HepG2 (cell line): Measurements from ENCODE around the gene RPTOR. TPM values are rescaled to one million over a fixed set of nuclear protein-coding genes. Genes with fewer than 3 reads are reported as not detected.

ENCODE experiments used
- ATAC-seq: fragments of 200-7000 bp; cut with Tn5 transposase; 3 replicates; pipeline ENCODE4 v1.9.1; 2020; ENCODE audit warnings: mild to moderate bottlenecking, moderate library complexity
- BruUV-seq: library from RNA; stranded (reverse); fragments of 400-500 nt; replicated peaks from 2 replicates; lab custom pipeline; 2021; lab: Mats Ljungman, UMichigan
- CTCF ChIA-PET: fragments of 300-600 bp; formaldehyde crosslinking; extraction: SDS; loops from one replicate; lab custom pipeline; 2021; ENCODE audit warnings: low total read pairs, inconsistent platforms, low intra/inter-chr PET ratio; lab: Yijun Ruan, JAX
- POLR2A ChIA-PET: fragments of 350-600 bp; sonication (Branson Sonifier 250); formaldehyde crosslinking; loops from one replicate; lab custom pipeline; 2020; ENCODE audit warnings: antibody characterized with exemption, inconsistent platforms; lab: Yijun Ruan, JAX
- DNase-seq: peaks from one replicate; pipeline ENCODE4 v3.0.0-alpha.2; 2015; ENCODE audit warnings: low spot score
- FAIRE-seq: peaks from 3 replicates; lab custom pipeline; 2011; peaks lifted over from hg19 to GRCh38; lab: Jason Lieb, UNC
- H2AFZ ChIP-seq: one replicate; pipeline ENCODE4 v1.6.1; 2011; ENCODE audit warnings: low read length, inconsistent platforms
- H3K27ac ChIP-seq: fragments of 300-600 bp; 3 replicates; pipeline ENCODE4 v1.8.0; 2011; ENCODE audit warnings: mixed run types, mild to moderate bottlenecking, mixed read lengths, low read length, inconsistent platforms; ENCODE audit not compliant: insufficient read depth; ENCODE audit errors: extremely low read length
- H3K27me3 ChIP-seq, 2 experiments: fragments of 200-600 bp in 1 of 2; 2 replicates in 1 of 2; 3 replicates in 1 of 2; pipeline versions ENCODE4 v1.6.0 to v1.8.0; 2011; ENCODE audit warnings: low read length in 2 of 2, mild to moderate bottlenecking in 2 of 2, moderate library complexity in 2 of 2, inconsistent platforms in 1 of 2; ENCODE audit not compliant: insufficient read depth in 2 of 2, control insufficient read depth in 1 of 2
- H3K36me3 ChIP-seq, 2 experiments: fragments of 200-600 bp in 1 of 2; replicated peaks in 1 of 2; 2 replicates in 1 of 2; 3 replicates in 1 of 2; pipeline versions ENCODE4 v1.5.1 to v1.8.0; 2011; ENCODE audit warnings: low read length in 2 of 2, inconsistent platforms in 1 of 2; ENCODE audit not compliant: insufficient read depth in 2 of 2, control insufficient read depth in 1 of 2
- H3K4me1 ChIP-seq: 2 replicates; pipeline ENCODE4 v1.5.1; 2012; ENCODE audit warnings: low read length, inconsistent platforms; ENCODE audit not compliant: insufficient read depth
- H3K4me2 ChIP-seq: 2 replicates; pipeline ENCODE4 v1.6.0; 2011; ENCODE audit warnings: low read depth, low read length, inconsistent platforms
- H3K4me3 ChIP-seq, 3 experiments: fragments of 200-600 bp in 1 of 3; sonication (generic), shearing (Covaris generic) in 1 of 3; replicated peaks in 1 of 3; 2 replicates each; pipeline ENCODE4 v1.5.1; 2011 to 2016; ENCODE audit warnings: low read length in 3 of 3, inconsistent platforms in 2 of 3, low read depth in 2 of 3, mild to moderate bottlenecking in 2 of 3, control low read depth in 1 of 3, mixed read lengths in 1 of 3; ENCODE audit not compliant: insufficient read depth in 1 of 3
- H3K79me2 ChIP-seq: one replicate; pipeline ENCODE4 v1.6.1; 2011; ENCODE audit warnings: low read length, inconsistent platforms; ENCODE audit not compliant: insufficient read depth
- H3K9ac ChIP-seq: 2 replicates; pipeline ENCODE4 v1.6.0; 2011; ENCODE audit warnings: mild to moderate bottlenecking, low read depth, low read length, inconsistent platforms; ENCODE audit not compliant: insufficient read depth
- H3K9me3 ChIP-seq: 2 replicates; pipeline ENCODE4 v1.5.1; 2012; ENCODE audit warnings: mild to moderate bottlenecking, low read length
- H4K20me1 ChIP-seq: 2 replicates; pipeline ENCODE4 v1.6.0; 2011; ENCODE audit warnings: inconsistent platforms, mild to moderate bottlenecking, low read length, moderate library complexity; ENCODE audit not compliant: insufficient read depth
- HNF4A ChIP-seq: sonication (generic); formaldehyde crosslinking; IDR thresholded peaks from 2 replicates; pipeline ENCODE4 v1.4.0; 2020; ENCODE audit warnings: missing genetic modification reagents
- PAF1 ChIP-seq: IDR thresholded peaks from 2 replicates; pipeline ENCODE4 v1.6.1; 2016; ENCODE audit warnings: missing genetic modification reagents, missing compliant biosample characterization
- PAWR ChIP-seq: sonication (generic); formaldehyde crosslinking; IDR thresholded peaks from 2 replicates; pipeline ENCODE4 v1.4.0; 2020; ENCODE audit warnings: missing genetic modification reagents, mild to moderate bottlenecking, borderline replicate concordance
- SALL1 ChIP-seq: sonication (generic); formaldehyde crosslinking; IDR thresholded peaks from 2 replicates; pipeline ENCODE4 v1.8.0; 2022; ENCODE audit warnings: mild to moderate bottlenecking, missing genetic modification reagents
- SNAPC2 ChIP-seq: sonication (generic); formaldehyde crosslinking; IDR thresholded peaks from 2 replicates; pipeline ENCODE4 v1.8.1; 2022; ENCODE audit warnings: mild to moderate bottlenecking, missing genetic modification reagents
- ZBTB38 ChIP-seq: sonication (generic); formaldehyde crosslinking; IDR thresholded peaks from 2 replicates; pipeline ENCODE4 v1.5.1; 2020; ENCODE audit warnings: mild to moderate bottlenecking, missing genetic modification reagents
- ZNF24 ChIP-seq: fragments of 450-650 bp; IDR thresholded peaks from 2 replicates; pipeline ENCODE4 v1.6.1; 2017; ENCODE audit warnings: antibody characterized with exemption, mild to moderate bottlenecking
- WGBS: methylation state at CpG from one replicate; pipeline ENCODE4 v1.1.6; 2017; ENCODE audit warnings: low lambda C conversion rate; 5-methylcytosine and 5-hydroxymethylcytosine counted together
- in situ Hi-C: cut with HindIII; loops from 2 replicates; pipeline ENCODE4 v1.10.0; 2017; ENCODE audit warnings: low pct_unique_long_range_greater_than_20kb; ENCODE audit not compliant: extremely low pct_ligation_motif_present
- intact Hi-C: fragments of 100-400 bp; cut with micrococcal nuclease; formaldehyde crosslinking; loops from one replicate; pipeline ENCODE4 v1.10.0; 2022; ENCODE audit not compliant: unreplicated experiment
- polyA plus RNA-seq, 8 experiments: library from polyadenylated mRNA; depleted of rRNA in 3 of 8; stranded (reverse) in 7 of 8; unstranded in 1 of 8; fragments of >200 nt; fragmentation: Illumina TruSeq in 4 of 8; extraction: Trizol in 4 of 8; gene quantifications; 2 replicates each; pipeline versions ENCODE4 v1.2.1 to v1.2.3, GENCODE V29; 2011 to 2016; ENCODE audit warnings: low read depth in 4 of 8, missing spikeins in 1 of 8, mixed read lengths in 1 of 8; ENCODE audit not compliant: insufficient read depth in 1 of 8
- total RNA-seq, 5 experiments: library from RNA; depleted of rRNA; stranded (reverse); fragments of >200 nt; fragmentation: Illumina TruSeq; extraction: Trizol; gene quantifications; 2 replicates each; pipeline ENCODE4 v1.2.3, GENCODE V29; 2016; ENCODE audit warnings: low read depth in 1 of 5
- TF ChIP-seq, protein P1 (sequence below): sonication (generic); formaldehyde crosslinking; IDR thresholded peaks from 2 replicates; pipeline ENCODE4 v1.4.0; 2020; ENCODE audit warnings: missing genetic modification reagents, mild to moderate bottlenecking, borderline replicate concordance
- TF ChIP-seq, protein P2 (sequence below): sonication (generic); formaldehyde crosslinking; IDR thresholded peaks from 2 replicates; pipeline ENCODE4 v1.4.0; 2020; ENCODE audit warnings: mild to moderate bottlenecking, missing genetic modification reagents
- TF ChIP-seq, protein P3 (sequence below): sonication (generic); formaldehyde crosslinking; IDR thresholded peaks from 2 replicates; pipeline ENCODE4 v1.5.1; 2020; ENCODE audit warnings: mild to moderate bottlenecking, missing genetic modification reagents, moderate library complexity
- TF ChIP-seq, protein P4 (sequence below): sonication (generic); formaldehyde crosslinking; IDR thresholded peaks from 2 replicates; pipeline ENCODE4 v1.8.0; 2022; ENCODE audit warnings: mild to moderate bottlenecking, missing genetic modification reagents
- TF ChIP-seq, protein P5 (sequence below): sonication (generic); formaldehyde crosslinking; IDR thresholded peaks from 2 replicates; pipeline ENCODE4 v1.5.0; 2020; ENCODE audit warnings: mild to moderate bottlenecking, missing genetic modification reagents, borderline replicate concordance

RPTOR gene
- total and polyA plus RNA-seq, 2 of the 13 experiments (the other 11 are each of a cell fraction or from before 2014, with no cell fraction given), result 6.6 to 25.3 TPM

DNA sequence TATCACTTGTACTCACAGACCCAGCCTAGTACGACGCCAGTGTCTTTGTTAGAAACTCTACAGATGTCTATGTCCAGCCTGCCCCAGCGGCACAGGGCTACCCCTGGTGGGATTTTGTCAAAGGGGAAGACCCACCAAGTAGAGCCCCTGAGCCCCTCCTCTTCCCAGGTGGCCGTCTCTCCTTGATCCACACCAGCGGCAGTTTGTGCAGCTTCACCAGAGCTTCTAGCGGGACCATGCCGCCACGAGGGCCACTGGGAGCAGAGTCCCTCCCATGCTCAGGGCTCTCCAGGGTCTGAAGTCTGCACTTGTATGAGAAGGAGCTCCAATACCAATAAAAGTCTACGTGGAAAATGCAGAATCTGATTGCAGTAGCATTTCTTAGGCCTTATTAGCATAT, 157.1 kb downstream of the RPTOR start:
- H3K4me2 ChIP-seq, result no peak overlapping the region
- no peak overlapping the region for H3K4me3 ChIP-seq
- H2AFZ ChIP-seq, result no peak overlapping the region
- no peaks in the 10 kb centered on the region for H3K9me3 ChIP-seq
- peaks cover 34% of the 10 kb centered on the region for H3K4me1 ChIP-seq
- no peak for FAIRE-seq
- 87% methylated on average over 9 of the region's 9 CpGs for WGBS
- H3K27me3 ChIP-seq, result no peaks in the 10 kb centered on the region
- DNase-seq, result peak; percentile 27
- ChIA-PET CTCF (no interaction called here), POLR2A (interaction anchor here (1.2 kb wide), 1 partner anchor 247 kb away, joined by 3 read pairs; no protein-coding TSS in a partner anchor)
- intact Hi-C loops (no loop called here), in situ Hi-C loops (no loop called here)
- no TSS peak for BruUV-seq
- H3K27ac ChIP-seq, result no peak overlapping the region
- H3K79me2 ChIP-seq, result peaks cover 52% of the 10 kb centered on the region
- no peaks in the 10 kb centered on the region; a peak in 1 of 5 replicates for H3K36me3 ChIP-seq
- H4K20me1 ChIP-seq, result no peaks in the 10 kb centered on the region
- ATAC-seq, result peak; percentile 47
- no peak overlapping the region for H3K9ac ChIP-seq
- TF ChIP-seq, protein P1, sequence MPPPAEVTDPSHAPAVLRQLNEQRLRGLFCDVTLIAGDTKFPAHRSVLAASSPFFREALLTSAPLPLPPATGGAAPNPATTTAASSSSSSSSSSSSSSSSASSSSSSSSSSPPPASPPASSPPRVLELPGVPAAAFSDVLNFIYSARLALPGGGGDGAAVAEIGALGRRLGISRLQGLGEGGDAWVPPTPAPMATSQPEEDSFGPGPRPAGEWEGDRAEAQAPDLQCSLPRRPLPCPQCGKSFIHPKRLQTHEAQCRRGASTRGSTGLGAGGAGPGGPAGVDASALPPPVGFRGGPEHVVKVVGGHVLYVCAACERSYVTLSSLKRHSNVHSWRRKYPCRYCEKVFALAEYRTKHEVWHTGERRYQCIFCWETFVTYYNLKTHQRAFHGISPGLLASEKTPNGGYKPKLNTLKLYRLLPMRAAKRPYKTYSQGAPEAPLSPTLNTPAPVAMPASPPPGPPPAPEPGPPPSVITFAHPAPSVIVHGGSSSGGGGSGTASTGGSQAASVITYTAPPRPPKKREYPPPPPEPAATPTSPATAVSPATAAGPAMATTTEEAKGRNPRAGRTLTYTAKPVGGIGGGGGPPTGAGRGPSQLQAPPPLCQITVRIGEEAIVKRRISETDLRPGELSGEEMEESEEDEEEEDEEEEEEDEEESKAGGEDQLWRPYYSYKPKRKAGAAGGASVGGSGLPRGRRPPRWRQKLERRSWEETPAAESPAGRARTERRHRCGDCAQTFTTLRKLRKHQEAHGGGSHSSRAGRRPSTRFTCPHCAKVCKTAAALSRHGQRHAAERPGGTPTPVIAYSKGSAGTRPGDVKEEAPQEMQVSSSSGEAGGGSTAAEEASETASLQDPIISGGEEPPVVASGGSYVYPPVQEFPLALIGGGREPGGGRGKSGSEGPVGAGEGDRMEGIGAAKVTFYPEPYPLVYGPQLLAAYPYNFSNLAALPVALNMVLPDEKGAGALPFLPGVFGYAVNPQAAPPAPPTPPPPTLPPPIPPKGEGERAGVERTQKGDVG, result peak; percentile 62; the same call in 1 of the 2 replicates
- TF ChIP-seq SNAPC2, result 0 out of 2 replicates have a peak, but pooled peaks have one; percentile 27
- TF ChIP-seq, protein P2, sequence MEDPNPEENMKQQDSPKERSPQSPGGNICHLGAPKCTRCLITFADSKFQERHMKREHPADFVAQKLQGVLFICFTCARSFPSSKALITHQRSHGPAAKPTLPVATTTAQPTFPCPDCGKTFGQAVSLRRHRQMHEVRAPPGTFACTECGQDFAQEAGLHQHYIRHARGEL (CRISPR knock-in tag), result no peak
- TF ChIP-seq SALL1, result no peak
- no peak for TF ChIP-seq PAWR (CRISPR knock-in tag)
- TF ChIP-seq, protein P3, sequence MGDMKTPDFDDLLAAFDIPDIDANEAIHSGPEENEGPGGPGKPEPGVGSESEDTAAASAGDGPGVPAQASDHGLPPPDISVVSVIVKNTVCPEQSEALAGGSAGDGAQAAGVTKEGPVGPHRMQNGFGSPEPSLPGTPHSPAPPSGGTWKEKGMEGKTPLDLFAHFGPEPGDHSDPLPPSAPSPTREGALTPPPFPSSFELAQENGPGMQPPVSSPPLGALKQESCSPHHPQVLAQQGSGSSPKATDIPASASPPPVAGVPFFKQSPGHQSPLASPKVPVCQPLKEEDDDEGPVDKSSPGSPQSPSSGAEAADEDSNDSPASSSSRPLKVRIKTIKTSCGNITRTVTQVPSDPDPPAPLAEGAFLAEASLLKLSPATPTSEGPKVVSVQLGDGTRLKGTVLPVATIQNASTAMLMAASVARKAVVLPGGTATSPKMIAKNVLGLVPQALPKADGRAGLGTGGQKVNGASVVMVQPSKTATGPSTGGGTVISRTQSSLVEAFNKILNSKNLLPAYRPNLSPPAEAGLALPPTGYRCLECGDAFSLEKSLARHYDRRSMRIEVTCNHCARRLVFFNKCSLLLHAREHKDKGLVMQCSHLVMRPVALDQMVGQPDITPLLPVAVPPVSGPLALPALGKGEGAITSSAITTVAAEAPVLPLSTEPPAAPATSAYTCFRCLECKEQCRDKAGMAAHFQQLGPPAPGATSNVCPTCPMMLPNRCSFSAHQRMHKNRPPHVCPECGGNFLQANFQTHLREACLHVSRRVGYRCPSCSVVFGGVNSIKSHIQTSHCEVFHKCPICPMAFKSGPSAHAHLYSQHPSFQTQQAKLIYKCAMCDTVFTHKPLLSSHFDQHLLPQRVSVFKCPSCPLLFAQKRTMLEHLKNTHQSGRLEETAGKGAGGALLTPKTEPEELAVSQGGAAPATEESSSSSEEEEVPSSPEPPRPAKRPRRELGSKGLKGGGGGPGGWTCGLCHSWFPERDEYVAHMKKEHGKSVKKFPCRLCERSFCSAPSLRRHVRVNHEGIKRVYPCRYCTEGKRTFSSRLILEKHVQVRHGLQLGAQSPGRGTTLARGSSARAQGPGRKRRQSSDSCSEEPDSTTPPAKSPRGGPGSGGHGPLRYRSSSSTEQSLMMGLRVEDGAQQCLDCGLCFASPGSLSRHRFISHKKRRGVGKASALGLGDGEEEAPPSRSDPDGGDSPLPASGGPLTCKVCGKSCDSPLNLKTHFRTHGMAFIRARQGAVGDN, result peak; percentile 30; the same call in 1 of the 2 replicates
- no peak for TF ChIP-seq ZNF24
- peak; percentile 92 for TF ChIP-seq ZBTB38 (CRISPR knock-in tag)
- no peak for TF ChIP-seq PAF1 (CRISPR knock-in tag)
- TF ChIP-seq, protein P4, sequence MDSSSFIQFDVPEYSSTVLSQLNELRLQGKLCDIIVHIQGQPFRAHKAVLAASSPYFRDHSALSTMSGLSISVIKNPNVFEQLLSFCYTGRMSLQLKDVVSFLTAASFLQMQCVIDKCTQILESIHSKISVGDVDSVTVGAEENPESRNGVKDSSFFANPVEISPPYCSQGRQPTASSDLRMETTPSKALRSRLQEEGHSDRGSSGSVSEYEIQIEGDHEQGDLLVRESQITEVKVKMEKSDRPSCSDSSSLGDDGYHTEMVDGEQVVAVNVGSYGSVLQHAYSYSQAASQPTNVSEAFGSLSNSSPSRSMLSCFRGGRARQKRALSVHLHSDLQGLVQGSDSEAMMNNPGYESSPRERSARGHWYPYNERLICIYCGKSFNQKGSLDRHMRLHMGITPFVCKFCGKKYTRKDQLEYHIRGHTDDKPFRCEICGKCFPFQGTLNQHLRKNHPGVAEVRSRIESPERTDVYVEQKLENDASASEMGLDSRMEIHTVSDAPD (CRISPR knock-in tag), result peak; percentile 56; the same call in 1 of the 2 replicates
- peak; percentile 37; the same call in 1 of the 2 replicates for TF ChIP-seq HNF4A (CRISPR knock-in tag)
- TF ChIP-seq, protein P5, sequence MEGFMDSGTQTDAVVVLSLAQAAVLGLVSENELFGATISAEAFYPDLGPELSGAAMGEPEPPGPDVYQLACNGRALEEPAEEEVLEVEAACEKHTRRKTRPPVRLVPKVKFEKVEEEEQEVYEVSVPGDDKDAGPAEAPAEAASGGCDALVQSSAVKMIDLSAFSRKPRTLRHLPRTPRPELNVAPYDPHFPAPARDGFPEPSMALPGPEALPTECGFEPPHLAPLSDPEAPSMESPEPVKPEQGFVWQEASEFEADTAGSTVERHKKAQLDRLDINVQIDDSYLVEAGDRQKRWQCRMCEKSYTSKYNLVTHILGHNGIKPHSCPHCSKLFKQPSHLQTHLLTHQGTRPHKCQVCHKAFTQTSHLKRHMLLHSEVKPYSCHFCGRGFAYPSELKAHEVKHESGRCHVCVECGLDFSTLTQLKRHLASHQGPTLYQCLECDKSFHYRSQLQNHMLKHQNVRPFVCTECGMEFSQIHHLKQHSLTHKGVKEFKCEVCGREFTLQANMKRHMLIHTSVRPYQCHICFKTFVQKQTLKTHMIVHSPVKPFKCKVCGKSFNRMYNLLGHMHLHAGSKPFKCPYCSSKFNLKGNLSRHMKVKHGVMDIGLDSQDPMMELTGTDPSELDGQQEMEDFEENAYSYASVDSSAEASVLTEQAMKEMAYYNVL, result no peak
